Nephron progenitor cell (in vitro differentiated cells): ENCODE results near the gene EGFL7.
"Not testable (repeated sequence)": the region's sequence is repeated elsewhere in the genome, so short reads cannot be mapped to it uniquely, and the experiment has no call there.

ENCODE experiments used
- DNase-seq: peaks from one replicate; pipeline ENCODE4 v3.0.0; 2021
- H3K27ac Mint-ChIP-seq: 2 replicates; pipeline ENCODE4 v1.8.0; 2021; ENCODE audit warnings: mild to moderate bottlenecking, moderate library complexity, mixed read lengths
- H3K27me3 Mint-ChIP-seq: 2 replicates; pipeline ENCODE4 v1.8.0; 2021; ENCODE audit warnings: mild to moderate bottlenecking, low read depth, mixed read lengths; ENCODE audit not compliant: poor library complexity
- H3K36me3 Mint-ChIP-seq: 2 replicates; pipeline ENCODE4 v1.8.0; 2021; ENCODE audit warnings: low read depth, mixed read lengths
- H3K4me1 Mint-ChIP-seq: 2 replicates; pipeline ENCODE4 v1.8.0; 2021; ENCODE audit warnings: mixed read lengths
- H3K4me3 Mint-ChIP-seq: 2 replicates; pipeline ENCODE4 v1.8.0; 2021; ENCODE audit warnings: mild to moderate bottlenecking, moderate library complexity, mixed read lengths
- H3K9me3 Mint-ChIP-seq: 2 replicates; pipeline ENCODE4 v1.8.0; 2021; ENCODE audit warnings: mild to moderate bottlenecking, moderate library complexity, mixed read lengths
- CTCF ChIP-seq: fragments of 200-600 bp; sonication (generic); IDR thresholded peaks from 2 replicates; pipeline ENCODE4 v1.5.0; 2021; ENCODE audit warnings: antibody characterized with exemption

EGFL7 gene

DNA sequence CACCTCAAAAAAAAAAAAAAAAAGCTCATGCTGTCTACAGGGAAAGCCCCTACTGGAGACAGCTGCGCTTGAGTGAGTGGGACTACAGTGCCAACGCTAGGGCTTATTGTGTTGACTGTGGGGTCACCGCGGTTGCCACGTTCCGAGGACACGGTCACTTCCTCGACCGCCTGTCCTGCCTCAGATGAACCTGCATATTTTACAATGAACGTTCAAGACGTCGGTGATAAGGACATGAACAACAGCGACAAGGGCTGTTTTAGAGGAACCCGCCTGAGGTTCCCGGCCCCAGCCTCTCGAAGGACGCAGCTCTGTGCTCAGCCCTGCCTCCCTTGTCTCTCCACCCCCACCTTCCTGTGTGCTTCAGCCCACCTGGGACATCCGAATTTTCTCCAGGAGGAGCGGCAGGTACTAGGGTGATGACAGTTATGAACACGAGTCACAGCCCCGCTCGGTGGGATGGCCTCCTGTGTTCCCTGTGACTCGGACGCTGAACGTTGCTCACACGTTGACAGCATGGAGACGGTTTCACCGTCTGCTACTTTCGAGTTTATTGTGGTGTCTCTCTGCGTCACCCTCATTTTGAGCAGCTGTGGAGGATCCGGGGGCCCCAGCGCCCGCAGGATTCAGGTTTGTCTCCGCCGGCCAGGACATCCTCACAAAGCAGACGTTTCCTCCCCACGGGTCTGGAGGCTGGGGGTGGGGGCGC lies 38.4 kb downstream of the EGFL7 start:
- TF ChIP-seq CTCF, result no peak
- Mint-ChIP-seq H3K27me3 (peaks cover 59% of the 10 kb centered on the region), H3K4me3 (peak overlapping the region; percentile 69), H3K9me3 (no peaks in the 10 kb centered on the region), H3K36me3 (no peaks in the 10 kb centered on the region), H3K4me1 (peaks cover 38% of the 10 kb centered on the region), H3K27ac (no peak overlapping the region)
- DNase-seq, result no peak

DNA sequence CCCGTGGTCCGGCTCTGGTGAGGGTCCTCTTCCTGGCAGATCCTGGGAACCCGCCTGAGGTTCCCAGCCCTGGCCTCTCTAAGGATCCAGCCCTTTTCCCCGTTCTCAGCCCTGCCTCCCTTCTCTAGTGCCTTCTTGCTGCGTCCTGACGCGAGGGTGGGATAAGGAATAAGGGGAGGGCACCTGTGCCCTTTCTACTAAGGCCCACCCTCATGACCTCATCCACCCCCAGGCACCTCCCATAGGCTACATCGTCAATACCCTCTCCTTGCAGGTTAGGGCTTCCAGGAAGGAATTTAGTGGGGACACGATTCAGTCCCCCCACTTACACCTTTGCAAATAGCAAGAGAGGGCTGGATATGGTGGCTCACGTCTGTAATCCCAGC lies 38.9 kb downstream of the EGFL7 start:
- TF ChIP-seq CTCF, result no peak
- Mint-ChIP-seq H3K4me3 (no peak overlapping the region), H3K36me3 (no peaks in the 10 kb centered on the region), H3K27me3 (peaks cover 59% of the 10 kb centered on the region), H3K9me3 (no peaks in the 10 kb centered on the region), H3K27ac (no peak overlapping the region), H3K4me1 (peaks cover 38% of the 10 kb centered on the region)
- no peak for DNase-seq

- H3K27ac Mint-ChIP-seq, result peak overlapping the region; percentile 69
- TF ChIP-seq CTCF, result no peak
- no peak for DNase-seq
- H3K4me1 Mint-ChIP-seq, result peaks cover 29% of the 10 kb centered on the region
- H3K27me3 Mint-ChIP-seq, result peaks cover 65% of the 10 kb centered on the region
- H3K4me3 Mint-ChIP-seq, result no peak overlapping the region
- H3K36me3 Mint-ChIP-seq, result no peaks in the 10 kb centered on the region
- H3K9me3 Mint-ChIP-seq, result no peaks in the 10 kb centered on the region
Measured at GRCh38 chr9:136703276-136703860, 40.7 kb downstream of the EGFL7 start.

- DNase-seq, H3K27ac Mint-ChIP-seq, H3K9me3 Mint-ChIP-seq, H3K4me3 Mint-ChIP-seq, H3K36me3 Mint-ChIP-seq: not testable (repeated sequence)
- peaks cover 55% of the 10 kb centered on the region for H3K27me3 Mint-ChIP-seq
- H3K4me1 Mint-ChIP-seq, result peaks cover 29% of the 10 kb centered on the region
Measured at GRCh38 chr9:136704741-136705140, 42.0 kb downstream of the EGFL7 start.

GRCh38 chr9:136705564-136705963 lies 42.8 kb downstream of the EGFL7 start:
- no peak for DNase-seq
- H3K9me3 Mint-ChIP-seq, result no peaks in the 10 kb centered on the region
- H3K36me3 Mint-ChIP-seq, result no peaks in the 10 kb centered on the region
- peaks cover 50% of the 10 kb centered on the region for H3K27me3 Mint-ChIP-seq
- H3K27ac Mint-ChIP-seq, result no peak overlapping the region
- peaks cover 29% of the 10 kb centered on the region for H3K4me1 Mint-ChIP-seq
- no peak overlapping the region for H3K4me3 Mint-ChIP-seq
- no peak for TF ChIP-seq CTCF

GRCh38 chr9:136707011-136707410 lies 44.3 kb downstream of the EGFL7 start:
- no peak overlapping the region for H3K4me3 Mint-ChIP-seq

More at GRCh38 chr9:136707011-136707410, 44.3 kb downstream of the EGFL7 start:
- no peak overlapping the region for H3K27ac Mint-ChIP-seq
- H3K36me3 Mint-ChIP-seq, result no peaks in the 10 kb centered on the region
- peaks cover 18% of the 10 kb centered on the region for H3K4me1 Mint-ChIP-seq
- no peaks in the 10 kb centered on the region for H3K9me3 Mint-ChIP-seq
- peaks cover 48% of the 10 kb centered on the region for H3K27me3 Mint-ChIP-seq
- TF ChIP-seq CTCF, result no peak
- DNase-seq, result no peak
